NCI-H510A treated with DMSO at 0.1 percent for 48 hours (cell line): ENCODE measurements around the gene CCDC138.

ENCODE experiments used
- DNase-seq: peaks from one replicate; lab custom pipeline; 2025; lab: John Stamatoyannopoulos, UW

Gene CCDC138

GRCh38 chr2:108895188-108895587 lies 108.6 kb downstream of the CCDC138 start:
- no peak for DNase-seq

- no peak for DNase-seq
Measured at GRCh38 chr2:108896741-108897140, 110.2 kb downstream of the CCDC138 start.

- no peak for DNase-seq
Measured at GRCh38 chr2:108898315-108899082, 111.9 kb downstream of the CCDC138 start.

- DNase-seq: no peak
Measured at GRCh38 chr2:108904680-108905079, 118.1 kb downstream of the CCDC138 start.

GRCh38 chr2:108905176-108905575 lies 118.6 kb downstream of the CCDC138 start:
- DNase-seq: no peak

GRCh38 chr2:108905906-108906305 lies 119.3 kb downstream of the CCDC138 start:
- no peak for DNase-seq

- no peak for DNase-seq
Measured at GRCh38 chr2:108906403-108907077, 120.0 kb downstream of the CCDC138 start.

GRCh38 chr2:108907822-108908712 lies 121.5 kb downstream of the CCDC138 start:
- DNase-seq: no peak

GRCh38 chr2:108908713-108909070 lies 122.1 kb downstream of the CCDC138 start:
- no peak for DNase-seq

- no peak for DNase-seq
Measured at GRCh38 chr2:108909275-108909823, 122.8 kb downstream of the CCDC138 start.

- DNase-seq: no peak
Measured at GRCh38 chr2:108910011-108910431, 123.5 kb downstream of the CCDC138 start.

GRCh38 chr2:108910541-108911396 lies 124.2 kb downstream of the CCDC138 start:
- no peak for DNase-seq

- no peak for DNase-seq
Measured at GRCh38 chr2:108911401-108911800, 124.8 kb downstream of the CCDC138 start.

GRCh38 chr2:108911807-108912628 lies 125.4 kb downstream of the CCDC138 start:
- no peak for DNase-seq

- DNase-seq: no peak
Measured at GRCh38 chr2:108912629-108912902, 126.0 kb downstream of the CCDC138 start.

GRCh38 chr2:108916122-108916795 lies 129.7 kb downstream of the CCDC138 start:
- no peak for DNase-seq

GRCh38 chr2:108916796-108917421 lies 130.3 kb downstream of the CCDC138 start:
- DNase-seq: no peak

GRCh38 chr2:108917526-108917925 lies 131.0 kb downstream of the CCDC138 start:
- no peak for DNase-seq

GRCh38 chr2:108918156-108918874 lies 131.7 kb downstream of the CCDC138 start:
- DNase-seq: no peak
